HepG2 (cell line): ENCODE results near the gene MBOAT7. TPM values are rescaled to one million over a fixed set of nuclear protein-coding genes. Genes with fewer than 3 reads are reported as not detected.

Experiments used
- AGO2 ChIP-seq: fragments of 200-400 bp; formaldehyde crosslinking; optimal IDR thresholded peaks from 2 replicates; pipeline ENCODE3; 2017; ENCODE audit warnings: mild to moderate bottlenecking, low read depth, low read length, moderate library complexity
- ATAD3A ChIP-seq: sonication (generic); formaldehyde crosslinking; IDR thresholded peaks from 2 replicates; pipeline ENCODE4 v1.4.0; 2020; ENCODE audit warnings: missing genetic modification reagents
- CREB1 ChIP-seq, 2 experiments: fragments of 450-650 bp in 1 of 2; IDR thresholded peaks; 2 replicates each; pipeline ENCODE4 v1.6.1; 2016 to 2017; ENCODE audit warnings: control low read depth in 1 of 2, mild to moderate bottlenecking in 1 of 2, missing compliant biosample characterization in 1 of 2, missing genetic modification characterization in 1 of 2
- ELF1 ChIP-seq: sonication (generic); formaldehyde crosslinking; IDR thresholded peaks from 2 replicates; pipeline ENCODE4 v1.4.0; 2020; ENCODE audit warnings: missing genetic modification reagents
- FOXC1 ChIP-seq: sonication (generic); formaldehyde crosslinking; IDR thresholded peaks from 2 replicates; pipeline ENCODE4 v1.8.0; 2022; ENCODE audit warnings: mild to moderate bottlenecking, missing genetic modification reagents, borderline replicate concordance
- GPN1 ChIP-seq: sonication (generic); formaldehyde crosslinking; IDR thresholded peaks from 2 replicates; pipeline ENCODE4 v1.5.1; 2020; ENCODE audit warnings: missing genetic modification reagents, borderline replicate concordance
- ISX ChIP-seq: sonication (generic); formaldehyde crosslinking; conservative IDR thresholded peaks from 2 replicates; pipeline ENCODE4 v1.5.0; 2020; ENCODE audit warnings: missing genetic modification reagents
- MED1 ChIP-seq: sonication (generic); formaldehyde crosslinking; IDR thresholded peaks from 2 replicates; pipeline ENCODE4 v1.4.0; 2020; ENCODE audit warnings: missing genetic modification reagents
- MZF1 ChIP-seq: sonication (generic); formaldehyde crosslinking; IDR thresholded peaks from 2 replicates; pipeline ENCODE4 v1.8.1; 2023; ENCODE audit warnings: mild to moderate bottlenecking, missing genetic modification reagents, borderline replicate concordance
- NCOA5 ChIP-seq: sonication (generic); formaldehyde crosslinking; IDR thresholded peaks from 2 replicates; pipeline ENCODE4 v1.4.0; 2020; ENCODE audit warnings: missing genetic modification reagents
- REL ChIP-seq: sonication (generic); formaldehyde crosslinking; conservative IDR thresholded peaks from 2 replicates; pipeline ENCODE4 v1.8.0; 2022; ENCODE audit warnings: mild to moderate bottlenecking, missing genetic modification reagents, moderate library complexity
- SOX5 ChIP-seq: IDR thresholded peaks from 2 replicates; pipeline ENCODE4 v1.6.1; 2016; ENCODE audit warnings: borderline replicate concordance
- ZFP36 ChIP-seq: fragments of 150-350 bp; IDR thresholded peaks from 2 replicates; pipeline ENCODE4 v1.6.1; 2018; ENCODE audit warnings: borderline replicate concordance, low read length, low read depth; ENCODE audit not compliant: partially characterized antibody
- ZNF296 ChIP-seq: sonication (generic); formaldehyde crosslinking; conservative IDR thresholded peaks from 2 replicates; pipeline ENCODE4 v1.5.0; 2020; ENCODE audit warnings: mild to moderate bottlenecking, missing genetic modification reagents
- ZNF34 ChIP-seq: sonication (generic); formaldehyde crosslinking; IDR thresholded peaks from 2 replicates; pipeline ENCODE4 v1.4.0; 2020; ENCODE audit warnings: mild to moderate bottlenecking, missing genetic modification reagents, borderline replicate concordance
- ZNF883 ChIP-seq: sonication (generic); formaldehyde crosslinking; IDR thresholded peaks from 2 replicates; pipeline ENCODE4 v1.5.1; 2020; ENCODE audit warnings: mild to moderate bottlenecking, missing genetic modification reagents; ENCODE audit errors: not compliant biosample characterization
- ZSCAN20 ChIP-seq: sonication (generic); formaldehyde crosslinking; IDR thresholded peaks from 2 replicates; pipeline ENCODE4 v1.4.0; 2020; ENCODE audit warnings: missing genetic modification reagents, mild to moderate bottlenecking, borderline replicate concordance
- polyA plus RNA-seq, 8 experiments: library from polyadenylated mRNA; depleted of rRNA in 3 of 8; stranded (reverse) in 7 of 8; unstranded in 1 of 8; fragments of >200 nt; fragmentation: Illumina TruSeq in 4 of 8; extraction: Trizol in 4 of 8; gene quantifications; 2 replicates each; pipeline versions ENCODE4 v1.2.1 to v1.2.3, GENCODE V29; 2011 to 2016; ENCODE audit warnings: low read depth in 4 of 8, missing spikeins in 1 of 8, mixed read lengths in 1 of 8; ENCODE audit not compliant: insufficient read depth in 1 of 8
- total RNA-seq, 5 experiments: library from RNA; depleted of rRNA; stranded (reverse); fragments of >200 nt; fragmentation: Illumina TruSeq; extraction: Trizol; gene quantifications; 2 replicates each; pipeline ENCODE4 v1.2.3, GENCODE V29; 2016; ENCODE audit warnings: low read depth in 1 of 5
- TF ChIP-seq, protein P1 (sequence below): sonication (generic); formaldehyde crosslinking; conservative IDR thresholded peaks from 2 replicates; pipeline ENCODE4 v1.8.0; 2022; ENCODE audit warnings: mild to moderate bottlenecking, moderate library complexity, missing genetic modification reagents
- TF ChIP-seq, protein P2 (sequence below): sonication (generic); formaldehyde crosslinking; IDR thresholded peaks from 2 replicates; pipeline ENCODE4 v1.5.0; 2020; ENCODE audit warnings: missing genetic modification reagents
- TF ChIP-seq, protein P3 (sequence below): sonication (generic); formaldehyde crosslinking; IDR thresholded peaks from 2 replicates; pipeline ENCODE4 v1.8.1; 2023; ENCODE audit warnings: missing genetic modification reagents, mild to moderate bottlenecking, borderline replicate concordance
- TF ChIP-seq, protein P4 (sequence below): sonication (generic); formaldehyde crosslinking; IDR thresholded peaks from 2 replicates; pipeline ENCODE4 v1.4.0; 2020; ENCODE audit warnings: mild to moderate bottlenecking, missing genetic modification reagents

MBOAT7 gene
- total and polyA plus RNA-seq, 2 of the 13 experiments (the other 11 are each of a cell fraction or from before 2014, with no cell fraction given) = 22.2 to 25.5 TPM

DNA sequence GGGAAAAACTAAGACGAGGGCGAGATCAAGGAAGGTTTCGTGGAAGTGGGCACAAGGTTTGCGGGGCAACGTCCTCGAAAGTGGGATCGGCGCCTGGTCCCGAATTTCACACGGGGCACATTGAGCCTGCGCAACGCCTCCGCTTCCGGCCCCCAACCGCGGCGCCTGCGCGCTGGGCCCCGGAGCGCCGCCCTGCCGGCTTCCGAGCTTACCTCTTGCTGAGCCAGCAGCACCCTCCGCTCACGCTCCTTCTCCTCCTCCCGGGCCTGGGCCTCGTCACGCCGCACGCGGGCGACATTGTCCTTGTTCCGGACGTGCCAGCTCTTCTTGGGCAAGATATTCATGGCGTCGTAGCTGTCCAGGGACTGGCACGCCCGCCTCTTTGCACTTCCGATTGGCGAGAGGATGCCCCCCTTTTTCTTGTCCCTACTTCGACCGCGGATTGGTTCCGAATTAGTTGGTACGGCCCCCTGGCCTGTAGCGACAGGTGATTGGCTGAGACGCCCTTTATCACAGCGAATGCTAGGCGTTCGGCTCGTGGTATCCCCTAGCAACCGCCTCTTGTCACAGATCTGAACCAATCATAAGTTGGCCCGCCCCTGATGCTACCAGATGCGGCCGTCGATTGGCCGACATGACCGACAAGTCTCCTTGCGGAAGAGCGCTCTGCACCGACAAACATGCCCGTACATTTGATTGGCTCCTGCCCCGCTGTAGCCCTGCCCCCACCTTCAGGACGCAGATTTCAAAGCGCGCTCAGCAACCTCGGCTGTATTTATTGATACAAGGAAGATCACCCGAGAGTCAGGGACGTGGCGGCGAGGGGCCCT, 29.8 kb downstream of the MBOAT7 start, which contains the start of gene LENG1 (continued):
- TF ChIP-seq MZF1 (CRISPR knock-in tag) (no peak), ZNF34 (no peak), ZFP36 (no peak), ZNF296 (CRISPR knock-in tag) (no peak), ZNF883 (CRISPR knock-in tag) (no peak), MED1 (CRISPR knock-in tag) (no peak), ATAD3A (CRISPR knock-in tag) (0 out of 2 replicates have a peak, but pooled peaks have one; percentile 54), ZSCAN20 (CRISPR knock-in tag) (no peak), FOXC1 (CRISPR knock-in tag) (no peak; the same call in 1 of the 2 replicates), REL (CRISPR knock-in tag) (no peak), GPN1 (CRISPR knock-in tag) (no peak), SOX5 (CRISPR knock-in tag) (peak; percentile 13; the same call in 1 of the 2 replicates), ISX (CRISPR knock-in tag) (no peak), ELF1 (CRISPR knock-in tag) (peak; percentile 89), NCOA5 (CRISPR knock-in tag) (no peak), AGO2 (peak; percentile 83), CREB1 (IDR thresholded peaks at IDR 0.05) (peak; percentile 90), CREB1 (CRISPR knock-in tag; IDR thresholded peaks at IDR 0.05) (peak; percentile 95)
- TF ChIP-seq, protein P1, sequence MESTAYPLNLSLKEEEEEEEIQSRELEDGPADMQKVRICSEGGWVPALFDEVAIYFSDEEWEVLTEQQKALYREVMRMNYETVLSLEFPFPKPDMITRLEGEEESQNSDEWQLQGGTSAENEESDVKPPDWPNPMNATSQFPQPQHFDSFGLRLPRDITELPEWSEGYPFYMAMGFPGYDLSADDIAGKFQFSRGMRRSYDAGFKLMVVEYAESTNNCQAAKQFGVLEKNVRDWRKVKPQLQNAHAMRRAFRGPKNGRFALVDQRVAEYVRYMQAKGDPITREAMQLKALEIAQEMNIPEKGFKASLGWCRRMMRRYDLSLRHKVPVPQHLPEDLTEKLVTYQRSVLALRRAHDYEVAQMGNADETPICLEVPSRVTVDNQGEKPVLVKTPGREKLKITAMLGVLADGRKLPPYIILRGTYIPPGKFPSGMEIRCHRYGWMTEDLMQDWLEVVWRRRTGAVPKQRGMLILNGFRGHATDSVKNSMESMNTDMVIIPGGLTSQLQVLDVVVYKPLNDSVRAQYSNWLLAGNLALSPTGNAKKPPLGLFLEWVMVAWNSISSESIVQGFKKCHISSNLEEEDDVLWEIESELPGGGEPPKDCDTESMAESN (CRISPR knock-in tag) = peak; percentile 16; the same call in 1 of the 2 replicates
- TF ChIP-seq, protein P2, sequence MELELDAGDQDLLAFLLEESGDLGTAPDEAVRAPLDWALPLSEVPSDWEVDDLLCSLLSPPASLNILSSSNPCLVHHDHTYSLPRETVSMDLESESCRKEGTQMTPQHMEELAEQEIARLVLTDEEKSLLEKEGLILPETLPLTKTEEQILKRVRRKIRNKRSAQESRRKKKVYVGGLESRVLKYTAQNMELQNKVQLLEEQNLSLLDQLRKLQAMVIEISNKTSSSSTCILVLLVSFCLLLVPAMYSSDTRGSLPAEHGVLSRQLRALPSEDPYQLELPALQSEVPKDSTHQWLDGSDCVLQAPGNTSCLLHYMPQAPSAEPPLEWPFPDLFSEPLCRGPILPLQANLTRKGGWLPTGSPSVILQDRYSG (CRISPR knock-in tag) = no peak
- TF ChIP-seq, protein P3, sequence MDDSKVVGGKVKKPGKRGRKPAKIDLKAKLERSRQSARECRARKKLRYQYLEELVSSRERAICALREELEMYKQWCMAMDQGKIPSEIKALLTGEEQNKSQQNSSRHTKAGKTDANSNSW (CRISPR knock-in tag) = peak; percentile 55; the same call in 1 of the 2 replicates
- TF ChIP-seq, protein P4, sequence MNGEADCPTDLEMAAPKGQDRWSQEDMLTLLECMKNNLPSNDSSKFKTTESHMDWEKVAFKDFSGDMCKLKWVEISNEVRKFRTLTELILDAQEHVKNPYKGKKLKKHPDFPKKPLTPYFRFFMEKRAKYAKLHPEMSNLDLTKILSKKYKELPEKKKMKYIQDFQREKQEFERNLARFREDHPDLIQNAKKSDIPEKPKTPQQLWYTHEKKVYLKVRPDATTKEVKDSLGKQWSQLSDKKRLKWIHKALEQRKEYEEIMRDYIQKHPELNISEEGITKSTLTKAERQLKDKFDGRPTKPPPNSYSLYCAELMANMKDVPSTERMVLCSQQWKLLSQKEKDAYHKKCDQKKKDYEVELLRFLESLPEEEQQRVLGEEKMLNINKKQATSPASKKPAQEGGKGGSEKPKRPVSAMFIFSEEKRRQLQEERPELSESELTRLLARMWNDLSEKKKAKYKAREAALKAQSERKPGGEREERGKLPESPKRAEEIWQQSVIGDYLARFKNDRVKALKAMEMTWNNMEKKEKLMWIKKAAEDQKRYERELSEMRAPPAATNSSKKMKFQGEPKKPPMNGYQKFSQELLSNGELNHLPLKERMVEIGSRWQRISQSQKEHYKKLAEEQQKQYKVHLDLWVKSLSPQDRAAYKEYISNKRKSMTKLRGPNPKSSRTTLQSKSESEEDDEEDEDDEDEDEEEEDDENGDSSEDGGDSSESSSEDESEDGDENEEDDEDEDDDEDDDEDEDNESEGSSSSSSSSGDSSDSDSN (CRISPR knock-in tag) = no peak
